Endothelial cell (in vitro differentiated cells): ENCODE measurements around the gene HTN1. TPM values are rescaled to one million over a fixed set of nuclear protein-coding genes. Genes with fewer than 3 reads are reported as not detected.

Source experiments
- DNase-seq: peaks from one replicate; pipeline ENCODE4 v3.0.0; 2021; ENCODE audit warnings: low spot score
- H3K27ac Mint-ChIP-seq: one replicate; pipeline ENCODE4 v1.8.0; 2021; ENCODE audit warnings: mixed read lengths, inconsistent platforms; ENCODE audit not compliant: unreplicated experiment
- H3K27me3 Mint-ChIP-seq: one replicate; pipeline ENCODE4 v1.8.0; 2021; ENCODE audit warnings: mild to moderate bottlenecking, moderate library complexity, mixed read lengths, inconsistent platforms; ENCODE audit not compliant: unreplicated experiment
- H3K36me3 Mint-ChIP-seq: one replicate; pipeline ENCODE4 v1.8.0; 2021; ENCODE audit warnings: mild to moderate bottlenecking, low read depth, mixed read lengths, inconsistent platforms; ENCODE audit not compliant: unreplicated experiment
- H3K4me1 Mint-ChIP-seq: one replicate; pipeline ENCODE4 v1.8.0; 2021; ENCODE audit warnings: mild to moderate bottlenecking, mixed read lengths, inconsistent platforms; ENCODE audit not compliant: unreplicated experiment
- H3K4me3 Mint-ChIP-seq: one replicate; pipeline ENCODE4 v1.8.0; 2021; ENCODE audit warnings: mild to moderate bottlenecking, mixed read lengths, inconsistent platforms; ENCODE audit not compliant: unreplicated experiment
- H3K9me3 Mint-ChIP-seq: one replicate; pipeline ENCODE4 v1.8.0; 2021; ENCODE audit warnings: mixed read lengths, inconsistent platforms; ENCODE audit not compliant: unreplicated experiment
- total RNA-seq: library from RNA; stranded (reverse); fragmentation: NEBNext Ultra II Directional; extraction: Animal tissue kit (Norgen Biotek cat#: 25700); gene quantifications from one replicate; pipeline ENCODE4 v1.2.1, GENCODE V29; 2021; ENCODE audit not compliant: unreplicated experiment
- TF ChIP-seq, protein P1 (sequence below): fragments of 200-600 bp; sonication (generic); IDR thresholded peaks from one replicate; pipeline ENCODE4 v1.5.0; 2021; ENCODE audit warnings: antibody characterized with exemption; ENCODE audit not compliant: unreplicated experiment

HTN1 gene
- total RNA-seq, 1 donor from 2014 or later = not detected

DNA sequence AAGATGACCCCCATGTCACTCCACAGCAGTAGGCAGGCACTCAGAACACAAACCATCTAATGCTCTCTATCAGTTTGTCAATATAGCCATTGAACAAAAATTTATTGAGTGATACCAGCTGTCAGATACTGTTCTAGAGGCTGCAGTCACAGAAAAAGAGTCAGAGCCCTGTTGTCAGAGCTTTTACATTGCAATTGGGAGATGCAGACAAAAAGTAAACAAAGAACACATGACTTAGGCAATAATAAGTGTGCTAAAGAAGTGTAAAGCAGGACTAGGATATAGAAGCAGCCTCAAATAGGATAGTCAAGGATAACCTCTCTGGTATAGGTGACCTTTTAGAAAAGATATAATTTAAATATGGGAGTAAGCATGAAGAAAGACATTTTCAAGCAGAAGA is 8.9 kb downstream of the HTN1 start:
- Mint-ChIP-seq H3K36me3 (no peaks in the 10 kb centered on the region), H3K27me3 (no peaks in the 10 kb centered on the region), H3K9me3 (no peaks in the 10 kb centered on the region), H3K27ac (no peak overlapping the region), H3K4me3 (no peak overlapping the region), H3K4me1 (no peaks in the 10 kb centered on the region)
- TF ChIP-seq, protein P1, sequence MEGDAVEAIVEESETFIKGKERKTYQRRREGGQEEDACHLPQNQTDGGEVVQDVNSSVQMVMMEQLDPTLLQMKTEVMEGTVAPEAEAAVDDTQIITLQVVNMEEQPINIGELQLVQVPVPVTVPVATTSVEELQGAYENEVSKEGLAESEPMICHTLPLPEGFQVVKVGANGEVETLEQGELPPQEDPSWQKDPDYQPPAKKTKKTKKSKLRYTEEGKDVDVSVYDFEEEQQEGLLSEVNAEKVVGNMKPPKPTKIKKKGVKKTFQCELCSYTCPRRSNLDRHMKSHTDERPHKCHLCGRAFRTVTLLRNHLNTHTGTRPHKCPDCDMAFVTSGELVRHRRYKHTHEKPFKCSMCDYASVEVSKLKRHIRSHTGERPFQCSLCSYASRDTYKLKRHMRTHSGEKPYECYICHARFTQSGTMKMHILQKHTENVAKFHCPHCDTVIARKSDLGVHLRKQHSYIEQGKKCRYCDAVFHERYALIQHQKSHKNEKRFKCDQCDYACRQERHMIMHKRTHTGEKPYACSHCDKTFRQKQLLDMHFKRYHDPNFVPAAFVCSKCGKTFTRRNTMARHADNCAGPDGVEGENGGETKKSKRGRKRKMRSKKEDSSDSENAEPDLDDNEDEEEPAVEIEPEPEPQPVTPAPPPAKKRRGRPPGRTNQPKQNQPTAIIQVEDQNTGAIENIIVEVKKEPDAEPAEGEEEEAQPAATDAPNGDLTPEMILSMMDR = no peak
- DNase-seq = no peak

DNA sequence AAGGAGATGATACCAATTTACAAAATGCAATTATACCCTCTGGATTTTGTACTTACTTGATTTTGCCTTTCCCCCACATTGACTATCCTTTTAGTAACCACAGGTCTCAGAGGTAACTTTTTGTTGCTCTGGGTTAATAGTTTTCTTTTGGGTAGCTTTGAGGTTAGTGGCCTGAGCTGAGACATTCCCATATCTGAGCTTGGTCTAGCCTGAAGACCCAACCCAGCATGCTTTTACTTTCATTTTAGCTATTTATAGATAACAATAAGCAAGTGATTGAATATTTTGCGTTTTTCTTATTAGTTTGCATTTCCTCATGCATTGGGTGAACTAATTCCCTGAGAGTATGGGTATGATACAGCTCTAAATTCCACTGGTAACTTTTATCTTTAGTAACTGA is 11.8 kb downstream of the HTN1 start:
- H3K9me3 Mint-ChIP-seq = no peaks in the 10 kb centered on the region
- no peaks in the 10 kb centered on the region for H3K36me3 Mint-ChIP-seq
- no peaks in the 10 kb centered on the region for H3K27me3 Mint-ChIP-seq
- no peak overlapping the region for H3K27ac Mint-ChIP-seq
- no peak overlapping the region for H3K4me3 Mint-ChIP-seq
- TF ChIP-seq, protein P1 = no peak
- no peak for DNase-seq
- H3K4me1 Mint-ChIP-seq = no peaks in the 10 kb centered on the region

DNA sequence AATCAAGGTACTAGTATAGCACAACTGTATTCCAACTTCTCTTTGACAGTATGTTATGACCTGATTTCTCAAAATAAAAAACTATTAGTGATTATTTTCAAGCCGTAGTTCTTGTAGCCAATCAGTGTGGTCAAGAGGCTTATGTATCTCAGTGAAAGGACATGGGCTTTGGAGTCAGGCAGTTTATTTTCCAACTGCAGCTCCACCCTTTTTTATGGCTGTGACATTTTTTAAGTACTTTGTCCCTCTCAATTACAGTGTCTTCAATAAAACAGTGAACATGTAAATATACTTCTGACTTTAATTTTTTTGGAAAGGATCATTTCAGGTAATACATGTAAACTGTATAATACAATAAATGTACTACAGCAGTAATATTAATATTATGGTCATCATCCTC is 30.0 kb downstream of the HTN1 start:
- Mint-ChIP-seq H3K36me3 (no peaks in the 10 kb centered on the region), H3K27me3 (no peaks in the 10 kb centered on the region), H3K9me3 (no peaks in the 10 kb centered on the region), H3K4me3 (no peak overlapping the region), H3K27ac (no peak overlapping the region), H3K4me1 (no peaks in the 10 kb centered on the region)
- DNase-seq = no peak
- TF ChIP-seq, protein P1 = no peak

DNA sequence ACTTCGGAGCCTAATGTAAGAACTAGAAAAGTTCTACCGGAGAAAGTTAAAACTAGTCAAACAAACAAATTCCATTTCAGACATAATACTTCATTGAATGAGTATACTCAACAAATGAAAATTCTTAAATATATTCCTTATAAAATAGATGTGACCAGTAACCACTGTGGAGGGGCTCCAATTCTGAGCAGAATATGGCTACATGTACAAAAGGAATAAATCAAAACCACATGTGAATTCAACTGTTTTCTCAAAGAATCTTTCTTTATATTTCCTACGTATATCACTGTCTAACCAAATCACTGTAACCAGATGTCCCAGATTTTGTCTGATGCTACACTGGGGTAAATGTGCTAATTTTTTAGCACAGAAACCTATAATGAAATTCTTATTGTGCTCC is 49.0 kb downstream of the HTN1 start:
- DNase-seq = no peak
- Mint-ChIP-seq H3K9me3 (no peaks in the 10 kb centered on the region), H3K4me1 (no peaks in the 10 kb centered on the region), H3K36me3 (no peaks in the 10 kb centered on the region), H3K4me3 (no peak overlapping the region), H3K27me3 (no peaks in the 10 kb centered on the region), H3K27ac (no peak overlapping the region)
- TF ChIP-seq, protein P1 = no peak

Other genes starting within 250 kb of the HTN1 start
- gene SULT1E1, start 190.3 kb upstream of the HTN1 start, total RNA-seq = not detected
- gene CSN1S1, start 119.4 kb upstream of the HTN1 start, total RNA-seq = not detected
- gene CSN2, start 84.7 kb upstream of the HTN1 start, total RNA-seq = not detected
- gene STATH, start 54.5 kb upstream of the HTN1 start, total RNA-seq = not detected
- gene HTN3, start 22.0 kb upstream of the HTN1 start, total RNA-seq = not detected
- not detected for gene PRR27, start 103.8 kb downstream of the HTN1 start, total RNA-seq
- not detected for gene ODAM, start 145.3 kb downstream of the HTN1 start, total RNA-seq
- gene FDCSP, start 175.7 kb downstream of the HTN1 start, total RNA-seq = not detected
- gene CSN3, start 192.2 kb downstream of the HTN1 start, total RNA-seq = not detected